HepG2 (cell line): ENCODE results near the gene OAF. TPM values are rescaled to one million over a fixed set of nuclear protein-coding genes. Genes with fewer than 3 reads are reported as not detected.
A peak's percentile ranks its signal among the peaks of the same experiment; 100 is the strongest.

ENCODE experiments used
- ATAC-seq: fragments of 200-7000 bp; cut with Tn5 transposase; 3 replicates; pipeline ENCODE4 v1.9.1; 2020; ENCODE audit warnings: mild to moderate bottlenecking, moderate library complexity
- BruUV-seq: library from RNA; stranded (reverse); fragments of 400-500 nt; replicated peaks from 2 replicates; lab custom pipeline; 2021; lab: Mats Ljungman, UMichigan
- CTCF ChIA-PET: fragments of 300-600 bp; formaldehyde crosslinking; extraction: SDS; loops from one replicate; lab custom pipeline; 2021; ENCODE audit warnings: low total read pairs, inconsistent platforms, low intra/inter-chr PET ratio; lab: Yijun Ruan, JAX
- POLR2A ChIA-PET: fragments of 350-600 bp; sonication (Branson Sonifier 250); formaldehyde crosslinking; loops from one replicate; lab custom pipeline; 2020; ENCODE audit warnings: antibody characterized with exemption, inconsistent platforms; lab: Yijun Ruan, JAX
- DNase-seq: peaks from one replicate; pipeline ENCODE4 v3.0.0-alpha.2; 2015; ENCODE audit warnings: low spot score
- FAIRE-seq: peaks from 3 replicates; lab custom pipeline; 2011; peaks lifted over from hg19 to GRCh38; lab: Jason Lieb, UNC
- H2AFZ ChIP-seq: one replicate; pipeline ENCODE4 v1.6.1; 2011; ENCODE audit warnings: low read length, inconsistent platforms
- H3K27ac ChIP-seq: fragments of 300-600 bp; 3 replicates; pipeline ENCODE4 v1.8.0; 2011; ENCODE audit warnings: mixed run types, mild to moderate bottlenecking, mixed read lengths, low read length, inconsistent platforms; ENCODE audit not compliant: insufficient read depth; ENCODE audit errors: extremely low read length
- H3K27me3 ChIP-seq, 2 experiments: fragments of 200-600 bp in 1 of 2; 2 replicates in 1 of 2; 3 replicates in 1 of 2; pipeline versions ENCODE4 v1.6.0 to v1.8.0; 2011; ENCODE audit warnings: low read length in 2 of 2, mild to moderate bottlenecking in 2 of 2, moderate library complexity in 2 of 2, inconsistent platforms in 1 of 2; ENCODE audit not compliant: insufficient read depth in 2 of 2, control insufficient read depth in 1 of 2
- H3K36me3 ChIP-seq, 2 experiments: fragments of 200-600 bp in 1 of 2; replicated peaks in 1 of 2; 2 replicates in 1 of 2; 3 replicates in 1 of 2; pipeline versions ENCODE4 v1.5.1 to v1.8.0; 2011; ENCODE audit warnings: low read length in 2 of 2, inconsistent platforms in 1 of 2; ENCODE audit not compliant: insufficient read depth in 2 of 2, control insufficient read depth in 1 of 2
- H3K4me1 ChIP-seq: 2 replicates; pipeline ENCODE4 v1.5.1; 2012; ENCODE audit warnings: low read length, inconsistent platforms; ENCODE audit not compliant: insufficient read depth
- H3K4me2 ChIP-seq: 2 replicates; pipeline ENCODE4 v1.6.0; 2011; ENCODE audit warnings: low read depth, low read length, inconsistent platforms
- H3K4me3 ChIP-seq, 3 experiments: fragments of 200-600 bp in 1 of 3; sonication (generic), shearing (Covaris generic) in 1 of 3; replicated peaks in 1 of 3; 2 replicates each; pipeline ENCODE4 v1.5.1; 2011 to 2016; ENCODE audit warnings: low read length in 3 of 3, inconsistent platforms in 2 of 3, low read depth in 2 of 3, mild to moderate bottlenecking in 2 of 3, control low read depth in 1 of 3, mixed read lengths in 1 of 3; ENCODE audit not compliant: insufficient read depth in 1 of 3
- H3K79me2 ChIP-seq: one replicate; pipeline ENCODE4 v1.6.1; 2011; ENCODE audit warnings: low read length, inconsistent platforms; ENCODE audit not compliant: insufficient read depth
- H3K9ac ChIP-seq: 2 replicates; pipeline ENCODE4 v1.6.0; 2011; ENCODE audit warnings: mild to moderate bottlenecking, low read depth, low read length, inconsistent platforms; ENCODE audit not compliant: insufficient read depth
- H3K9me3 ChIP-seq: 2 replicates; pipeline ENCODE4 v1.5.1; 2012; ENCODE audit warnings: mild to moderate bottlenecking, low read length
- H4K20me1 ChIP-seq: 2 replicates; pipeline ENCODE4 v1.6.0; 2011; ENCODE audit warnings: inconsistent platforms, mild to moderate bottlenecking, low read length, moderate library complexity; ENCODE audit not compliant: insufficient read depth
- KDM5B ChIP-seq: sonication (generic); formaldehyde crosslinking; IDR thresholded peaks from 2 replicates; pipeline ENCODE4 v1.4.0; 2020; ENCODE audit warnings: missing genetic modification reagents, mild to moderate bottlenecking, borderline replicate concordance
- MXI1 ChIP-seq: IDR thresholded peaks from 3 replicates; pipeline ENCODE4 v1.6.1; 2012; ENCODE audit warnings: low read depth, low read length, inconsistent platforms, borderline replicate concordance
- NFE2L1 ChIP-seq: sonication (generic); formaldehyde crosslinking; IDR thresholded peaks from 2 replicates; pipeline ENCODE4 v1.4.0; 2020; ENCODE audit warnings: missing genetic modification reagents, mild to moderate bottlenecking, borderline replicate concordance
- THAP7 ChIP-seq: sonication (generic); formaldehyde crosslinking; IDR thresholded peaks from 2 replicates; pipeline ENCODE4 v1.8.1; 2023; ENCODE audit warnings: mild to moderate bottlenecking, missing genetic modification reagents
- YEATS4 ChIP-seq: sonication (generic); formaldehyde crosslinking; IDR thresholded peaks from 2 replicates; pipeline ENCODE4 v1.4.0; 2020; ENCODE audit warnings: missing genetic modification reagents, borderline replicate concordance
- ZSCAN12 ChIP-seq: sonication (generic); formaldehyde crosslinking; IDR thresholded peaks from 2 replicates; pipeline ENCODE4 v1.9.0; 2021; ENCODE audit warnings: mild to moderate bottlenecking, missing genetic modification reagents
- WGBS: methylation state at CpG from one replicate; pipeline ENCODE4 v1.1.6; 2017; ENCODE audit warnings: low lambda C conversion rate; 5-methylcytosine and 5-hydroxymethylcytosine counted together
- in situ Hi-C: cut with HindIII; loops from 2 replicates; pipeline ENCODE4 v1.10.0; 2017; ENCODE audit warnings: low pct_unique_long_range_greater_than_20kb; ENCODE audit not compliant: extremely low pct_ligation_motif_present
- intact Hi-C: fragments of 100-400 bp; cut with micrococcal nuclease; formaldehyde crosslinking; loops from one replicate; pipeline ENCODE4 v1.10.0; 2022; ENCODE audit not compliant: unreplicated experiment
- polyA plus RNA-seq, 8 experiments: library from polyadenylated mRNA; depleted of rRNA in 3 of 8; stranded (reverse) in 7 of 8; unstranded in 1 of 8; fragments of >200 nt; fragmentation: Illumina TruSeq in 4 of 8; extraction: Trizol in 4 of 8; gene quantifications; 2 replicates each; pipeline versions ENCODE4 v1.2.1 to v1.2.3, GENCODE V29; 2011 to 2016; ENCODE audit warnings: low read depth in 4 of 8, missing spikeins in 1 of 8, mixed read lengths in 1 of 8; ENCODE audit not compliant: insufficient read depth in 1 of 8
- total RNA-seq, 5 experiments: library from RNA; depleted of rRNA; stranded (reverse); fragments of >200 nt; fragmentation: Illumina TruSeq; extraction: Trizol; gene quantifications; 2 replicates each; pipeline ENCODE4 v1.2.3, GENCODE V29; 2016; ENCODE audit warnings: low read depth in 1 of 5
- TF ChIP-seq, protein P1 (sequence below): IDR thresholded peaks from 2 replicates; pipeline ENCODE4 v1.6.1; 2012; ENCODE audit warnings: low read depth, low read length, improper control_type of control experiment
- TF ChIP-seq, protein P2 (sequence below): sonication (generic); formaldehyde crosslinking; IDR thresholded peaks from 2 replicates; pipeline ENCODE4 v1.4.0; 2020; ENCODE audit warnings: mild to moderate bottlenecking, missing genetic modification reagents

The OAF gene
- total and polyA plus RNA-seq, 2 of the 13 experiments (the other 11 are each of a cell fraction or from before 2014, with no cell fraction given) = 63.7 to 94.6 TPM

GRCh38 chr11:120219938-120220746 is 9.3 kb downstream of the OAF start (continued):
- TF ChIP-seq, protein P1, sequence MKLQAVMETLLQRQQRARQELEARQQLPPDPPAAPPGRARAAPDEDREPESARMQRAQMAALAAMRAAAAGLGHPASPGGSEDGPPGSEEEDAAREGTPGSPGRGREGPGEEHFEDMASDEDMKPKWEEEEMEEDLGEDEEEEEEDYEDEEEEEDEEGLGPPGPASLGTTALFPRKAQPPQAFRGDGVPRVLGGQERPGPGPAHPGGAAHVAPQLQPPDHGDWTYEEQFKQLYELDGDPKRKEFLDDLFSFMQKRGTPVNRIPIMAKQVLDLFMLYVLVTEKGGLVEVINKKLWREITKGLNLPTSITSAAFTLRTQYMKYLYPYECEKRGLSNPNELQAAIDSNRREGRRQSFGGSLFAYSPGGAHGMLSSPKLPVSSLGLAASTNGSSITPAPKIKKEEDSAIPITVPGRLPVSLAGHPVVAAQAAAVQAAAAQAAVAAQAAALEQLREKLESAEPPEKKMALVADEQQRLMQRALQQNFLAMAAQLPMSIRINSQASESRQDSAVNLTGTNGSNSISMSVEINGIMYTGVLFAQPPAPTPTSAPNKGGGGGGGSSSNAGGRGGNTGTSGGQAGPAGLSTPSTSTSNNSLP = no peak
- TF ChIP-seq, protein P2, sequence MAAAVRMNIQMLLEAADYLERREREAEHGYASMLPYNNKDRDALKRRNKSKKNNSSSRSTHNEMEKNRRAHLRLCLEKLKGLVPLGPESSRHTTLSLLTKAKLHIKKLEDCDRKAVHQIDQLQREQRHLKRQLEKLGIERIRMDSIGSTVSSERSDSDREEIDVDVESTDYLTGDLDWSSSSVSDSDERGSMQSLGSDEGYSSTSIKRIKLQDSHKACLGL (CRISPR knock-in tag) = no peak
- TF ChIP-seq ZSCAN12 (CRISPR knock-in tag) (no peak), THAP7 (CRISPR knock-in tag) (no peak), YEATS4 (CRISPR knock-in tag) (no peak), MXI1 (no peak)
- TF ChIP-seq, all 625 proteins: peak for 0

- no peaks in the 10 kb centered on the region for H3K9me3 ChIP-seq
- TF ChIP-seq KDM5B (CRISPR knock-in tag) = 0 out of 2 replicates have a peak, but pooled peaks have one; percentile 23
- no peak for TF ChIP-seq NFE2L1 (CRISPR knock-in tag)
- in situ Hi-C loops = no loop called here
- H3K4me2 ChIP-seq = no peak overlapping the region
- no peak for ATAC-seq
- no peak for FAIRE-seq
- H3K36me3 ChIP-seq = peaks cover 6 to 39% of the 10 kb centered on the region in 2 experiments
- no peaks in the 10 kb centered on the region for H3K27me3 ChIP-seq
- H2AFZ ChIP-seq = no peak overlapping the region
- DNase-seq = no peak
- no peak overlapping the region for H3K9ac ChIP-seq
- H4K20me1 ChIP-seq = peaks cover 21% of the 10 kb centered on the region
- peaks cover 6% of the 10 kb centered on the region for H3K79me2 ChIP-seq
- no peak overlapping the region for H3K27ac ChIP-seq
- 100% methylated on average over 1 of the region's 4 CpGs for WGBS
- H3K4me1 ChIP-seq = peaks cover 58% of the 10 kb centered on the region
- no TSS peak for BruUV-seq
- H3K4me3 ChIP-seq = no peak overlapping the region
- CTCF ChIA-PET = no interaction called here
- POLR2A ChIA-PET = interaction anchor here (1.0 kb wide), 1 partner anchor 35 kb away, joined by 4 read pairs; no protein-coding TSS in a partner anchor
- intact Hi-C loops = no loop called here
Observed at GRCh38 chr11:120220747-120221037, 9.9 kb downstream of the OAF start.
